Bone marrow (tissue), 2 donors: ENCODE measurements around the gene STYX.
A peak's percentile ranks its signal among the peaks of the same experiment; 100 is the strongest.

Experiments used
- DNase-seq, 2 donors: peaks; one replicate each; lab custom pipeline; 2025; lab: John Stamatoyannopoulos, UW

The STYX gene

GRCh38 chr14:52790011-52790755 lies 60.2 kb downstream of the STYX start:
- DNase-seq = no peak

GRCh38 chr14:52790756-52791222 lies 60.8 kb downstream of the STYX start:
- DNase-seq = no peak

GRCh38 chr14:52791223-52792096 lies 61.5 kb downstream of the STYX start, which contains the start of gene GNPNAT1:
GNPNAT1 (minus strand) TSS chr14:52791607; CDS start chr14:52784650, 6,957 bp downstream.
- DNase-seq = peak; percentile 78 to 80

- DNase-seq = no peak
Observed at GRCh38 chr14:52792097-52792415, 62.1 kb downstream of the STYX start.

GRCh38 chr14:52793061-52793460 lies 63.1 kb downstream of the STYX start:
- no peak for DNase-seq

GRCh38 chr14:52797653-52798052 lies 67.7 kb downstream of the STYX start:
- no peak for DNase-seq

GRCh38 chr14:52798826-52799225 lies 68.9 kb downstream of the STYX start:
- DNase-seq = no peak

GRCh38 chr14:52801014-52801712 lies 71.2 kb downstream of the STYX start:
- peak in 1 of 2 donors; percentile 88 for DNase-seq

DNA sequence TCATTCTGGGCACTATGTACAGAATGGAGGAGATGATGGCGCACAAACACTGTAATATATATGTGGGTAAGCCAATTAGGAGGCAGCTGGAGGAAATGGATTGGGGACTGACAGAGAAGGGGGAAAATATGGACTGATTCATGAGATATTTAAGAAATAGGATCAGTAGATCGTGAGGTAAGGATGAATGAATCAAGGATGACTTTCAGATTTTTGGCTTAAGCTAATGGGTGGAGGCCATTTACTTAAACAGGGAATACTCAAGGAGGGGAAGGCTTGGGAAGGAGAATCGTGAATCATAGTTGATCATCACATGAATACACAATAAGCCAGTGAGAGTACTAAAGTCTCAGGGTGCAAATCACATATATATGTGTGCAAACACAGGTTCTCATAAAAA lies 72.6 kb downstream of the STYX start:
- no peak for DNase-seq

GRCh38 chr14:52806115-52806514 lies 76.1 kb downstream of the STYX start:
- DNase-seq = no peak

- no peak for DNase-seq
Observed at GRCh38 chr14:52808101-52808500, 78.1 kb downstream of the STYX start.

DNA sequence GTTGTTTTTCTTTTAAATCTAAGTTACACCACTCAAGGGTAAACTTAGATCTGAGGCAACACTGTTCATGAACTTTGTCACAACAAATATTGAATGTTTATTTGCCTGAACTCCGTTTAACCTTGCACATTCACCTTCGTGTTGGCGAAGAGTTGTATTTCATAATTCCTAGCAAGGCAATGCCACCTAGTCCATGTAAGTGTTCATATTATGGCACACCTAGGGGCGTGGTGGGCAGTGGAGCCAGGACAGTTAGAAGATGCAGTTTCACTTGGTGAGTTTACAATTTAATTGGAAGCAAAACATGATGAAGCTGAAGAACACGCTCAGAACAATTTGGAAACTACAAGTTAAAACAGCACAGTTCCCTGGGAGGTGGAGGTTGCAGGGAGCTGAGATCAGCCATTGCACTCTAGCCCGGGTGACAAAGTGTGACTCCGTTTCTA lies 91.9 kb downstream of the STYX start:
- no peak for DNase-seq

DNA sequence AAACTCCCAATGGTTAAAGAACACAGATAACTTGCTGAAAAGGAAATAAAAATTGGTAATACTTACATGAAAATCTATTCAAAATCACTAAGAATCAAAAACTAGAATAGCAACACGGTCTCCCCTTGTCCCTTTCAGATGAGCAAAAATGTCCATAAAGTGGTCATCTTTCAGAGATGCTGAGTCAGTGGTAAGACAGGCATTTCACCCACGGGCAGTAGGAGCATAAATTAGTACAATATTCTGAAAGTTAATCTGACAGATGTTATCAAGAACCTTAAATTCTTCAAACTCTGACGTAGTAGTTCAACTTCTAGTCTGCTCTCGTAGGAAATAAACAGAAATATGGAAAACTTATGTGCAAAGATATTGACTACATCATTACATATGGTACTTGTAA lies 94.5 kb downstream of the STYX start:
- DNase-seq = no peak
